Astrocyte of the cerebellum (primary cell): ENCODE measurements around the gene RBM20.

ENCODE experiments used
- DNase-seq: peaks from one replicate; pipeline ENCODE4 v3.0.0-alpha.2; 2011; ENCODE audit warnings: low read depth
- H3K4me3 ChIP-seq: 2 replicates; pipeline ENCODE4 v1.5.1; 2011; ENCODE audit warnings: mild to moderate bottlenecking, low read depth, low read length, moderate library complexity
- in situ Hi-C: cut with HindIII; loops from 2 replicates; pipeline ENCODE4 v1.10.0; 2017; ENCODE audit warnings: low sequenced_read_pairs
- TF ChIP-seq, protein P1 (sequence below): IDR thresholded peaks from 2 replicates; pipeline ENCODE4 v1.5.1; 2012; ENCODE audit warnings: low read length, low read depth, moderate library complexity, mild to moderate bottlenecking; ENCODE audit errors: missing control alignments

RBM20 gene

GRCh38 chr10:110666673-110667072 is 22.5 kb downstream of the RBM20 start:
- in situ Hi-C loops, result no loop called here
- no peak for DNase-seq
- TF ChIP-seq, protein P1, sequence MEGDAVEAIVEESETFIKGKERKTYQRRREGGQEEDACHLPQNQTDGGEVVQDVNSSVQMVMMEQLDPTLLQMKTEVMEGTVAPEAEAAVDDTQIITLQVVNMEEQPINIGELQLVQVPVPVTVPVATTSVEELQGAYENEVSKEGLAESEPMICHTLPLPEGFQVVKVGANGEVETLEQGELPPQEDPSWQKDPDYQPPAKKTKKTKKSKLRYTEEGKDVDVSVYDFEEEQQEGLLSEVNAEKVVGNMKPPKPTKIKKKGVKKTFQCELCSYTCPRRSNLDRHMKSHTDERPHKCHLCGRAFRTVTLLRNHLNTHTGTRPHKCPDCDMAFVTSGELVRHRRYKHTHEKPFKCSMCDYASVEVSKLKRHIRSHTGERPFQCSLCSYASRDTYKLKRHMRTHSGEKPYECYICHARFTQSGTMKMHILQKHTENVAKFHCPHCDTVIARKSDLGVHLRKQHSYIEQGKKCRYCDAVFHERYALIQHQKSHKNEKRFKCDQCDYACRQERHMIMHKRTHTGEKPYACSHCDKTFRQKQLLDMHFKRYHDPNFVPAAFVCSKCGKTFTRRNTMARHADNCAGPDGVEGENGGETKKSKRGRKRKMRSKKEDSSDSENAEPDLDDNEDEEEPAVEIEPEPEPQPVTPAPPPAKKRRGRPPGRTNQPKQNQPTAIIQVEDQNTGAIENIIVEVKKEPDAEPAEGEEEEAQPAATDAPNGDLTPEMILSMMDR, result no peak
- H3K4me3 ChIP-seq, result no peak overlapping the region

DNA sequence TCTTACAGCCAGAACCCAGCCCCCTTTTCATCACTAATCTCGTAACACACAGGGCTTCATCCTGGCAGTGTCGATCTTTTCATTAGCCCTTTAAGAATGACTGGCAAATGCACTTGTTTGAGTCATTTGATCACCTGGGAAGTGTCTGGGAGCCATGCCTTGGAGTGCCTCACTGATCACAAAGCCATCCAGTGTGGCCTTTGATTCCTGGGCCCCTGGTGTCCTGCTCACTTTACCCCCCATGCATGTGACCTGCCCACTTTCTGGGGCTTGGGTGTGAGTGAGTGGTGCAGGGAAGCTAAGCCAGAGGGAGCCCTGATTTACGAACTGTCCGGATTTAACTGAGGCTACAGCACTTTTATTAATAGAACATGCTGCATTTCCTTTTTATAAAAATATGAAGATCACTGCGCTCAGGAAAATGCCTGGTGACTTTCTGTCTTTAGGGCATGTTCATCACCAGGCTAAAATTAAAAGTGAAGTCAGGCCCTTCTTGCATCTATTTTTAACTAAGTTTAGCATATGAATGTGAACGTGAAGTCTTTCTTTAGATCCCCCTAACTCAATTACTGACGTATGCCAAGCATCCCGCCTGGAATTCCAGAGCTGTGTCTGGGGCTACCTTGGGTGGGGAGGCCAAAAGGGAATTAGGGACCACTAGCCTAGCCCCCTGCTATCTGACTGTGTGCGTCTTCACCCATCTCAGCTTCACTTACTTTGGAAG is 23.6 kb downstream of the RBM20 start:
- in situ Hi-C loops, result no loop called here
- H3K4me3 ChIP-seq, result no peak overlapping the region
- DNase-seq, result no peak
- TF ChIP-seq, protein P1, result no peak

DNA sequence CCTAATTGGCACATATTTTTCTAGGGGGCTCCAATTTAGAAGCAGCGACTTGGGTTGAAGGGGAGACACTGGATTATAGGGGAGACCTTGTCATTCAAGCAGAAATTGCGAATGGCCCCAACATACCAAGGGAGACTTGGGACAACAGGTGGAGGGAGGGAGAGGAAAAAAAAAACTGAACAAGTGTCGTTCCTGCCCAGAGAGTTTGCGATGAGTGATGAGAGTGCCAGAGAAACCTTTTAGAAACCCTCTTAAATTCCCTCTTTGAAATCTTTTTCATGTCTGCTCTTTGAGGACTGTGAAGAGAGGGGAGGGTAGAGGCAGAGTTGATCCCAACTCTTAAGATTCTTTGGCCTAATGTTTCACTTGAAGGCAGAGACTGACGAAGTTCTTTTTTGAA is 24.3 kb downstream of the RBM20 start:
- in situ Hi-C loops, result no loop called here
- DNase-seq, result no peak
- TF ChIP-seq, protein P1, result no peak
- H3K4me3 ChIP-seq, result no peak overlapping the region

DNA sequence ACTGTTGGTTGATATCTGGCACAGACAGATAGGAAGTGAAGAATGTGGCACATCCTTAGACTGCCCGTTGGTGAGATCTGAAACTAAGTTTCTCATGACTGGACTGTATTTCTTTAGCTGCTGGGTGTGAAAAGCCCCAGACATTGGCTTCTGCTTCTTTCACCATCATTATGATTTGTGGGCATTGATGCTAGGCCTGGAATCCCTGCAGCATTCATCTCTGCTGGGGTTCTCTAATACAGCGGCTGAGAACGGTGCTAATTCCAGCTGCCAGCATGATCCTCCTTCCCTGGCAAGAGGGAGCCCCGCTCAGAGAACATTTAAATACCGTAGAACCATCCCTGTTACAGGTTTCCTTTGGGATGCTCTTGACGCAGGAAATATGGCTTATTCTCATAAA is 26.2 kb downstream of the RBM20 start:
- in situ Hi-C loops, result no loop called here
- TF ChIP-seq, protein P1, result no peak
- DNase-seq, result no peak
- H3K4me3 ChIP-seq, result no peak overlapping the region

- in situ Hi-C loops, result no loop called here
- TF ChIP-seq, protein P1, result peak; percentile 97
- DNase-seq, result peak; percentile 15
- peak overlapping the region; percentile 64 for H3K4me3 ChIP-seq
Observed at GRCh38 chr10:110671788-110672579, 27.8 kb downstream of the RBM20 start.

DNA sequence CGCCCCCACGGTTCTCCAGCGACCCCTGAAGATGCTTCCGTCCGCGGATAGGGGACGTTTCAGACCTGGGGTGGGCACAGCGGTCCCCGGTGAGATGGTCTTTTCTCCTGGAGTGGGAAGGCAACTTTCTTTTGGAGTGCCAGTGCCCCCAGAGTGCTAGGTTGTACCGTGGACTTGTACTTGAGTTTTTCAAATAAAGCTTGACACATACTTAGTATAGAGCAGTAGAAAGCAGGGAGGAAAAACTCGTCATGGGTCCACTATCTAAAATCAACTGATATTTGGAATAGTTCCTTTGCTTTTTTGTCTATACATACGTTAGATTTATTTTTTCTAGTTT is 28.4 kb downstream of the RBM20 start:
- TF ChIP-seq, protein P1, result no peak

More for the DNA sequence above, 28.4 kb downstream of the RBM20 start:
- peak overlapping the region; percentile 64 for H3K4me3 ChIP-seq
- in situ Hi-C loops, result no loop called here
- DNase-seq, result no peak
